ENCODE data around the gene LCK. TPM values are rescaled to one million over a fixed set of nuclear protein-coding genes. Genes with fewer than 3 reads are reported as not detected.

Gene LCK
- total RNA-seq, result not detected in 2 replicates

GRCh38 chr1:32250893-32251716 lies at the start of gene LCK:
LCK (plus strand) TSS chr1:32251265; CDS start chr1:32274330, 23,065 bp downstream.

GRCh38 chr1:32205401-32206370 lies 45.4 kb upstream of the LCK start, which contains the start of gene IQCC:
IQCC (plus strand) TSS chr1:32205671; CDS start chr1:32205682, 11 bp downstream.

GRCh38 chr1:32208891-32209328 lies 42.2 kb upstream of the LCK start, which contains the start of gene DCDC2B:
DCDC2B (plus strand) TSS chr1:32209089; CDS start chr1:32209094, 5 bp downstream.

GRCh38 chr1:32221980-32222755 lies 28.9 kb upstream of the LCK start, which contains the start of the genes EIF3I and TMEM234:
EIF3I (plus strand) TSS chr1:32222407; CDS start chr1:32222442, 35 bp downstream.
TMEM234 (minus strand) TSS chr1:32222353; CDS start chr1:32222322, 31 bp downstream.

GRCh38 chr1:32246888-32247273 lies 4.2 kb upstream of the LCK start, which contains the start of gene FAM167B:
FAM167B (plus strand) TSS chr1:32247222; CDS start chr1:32247422, 200 bp downstream.

DNA sequence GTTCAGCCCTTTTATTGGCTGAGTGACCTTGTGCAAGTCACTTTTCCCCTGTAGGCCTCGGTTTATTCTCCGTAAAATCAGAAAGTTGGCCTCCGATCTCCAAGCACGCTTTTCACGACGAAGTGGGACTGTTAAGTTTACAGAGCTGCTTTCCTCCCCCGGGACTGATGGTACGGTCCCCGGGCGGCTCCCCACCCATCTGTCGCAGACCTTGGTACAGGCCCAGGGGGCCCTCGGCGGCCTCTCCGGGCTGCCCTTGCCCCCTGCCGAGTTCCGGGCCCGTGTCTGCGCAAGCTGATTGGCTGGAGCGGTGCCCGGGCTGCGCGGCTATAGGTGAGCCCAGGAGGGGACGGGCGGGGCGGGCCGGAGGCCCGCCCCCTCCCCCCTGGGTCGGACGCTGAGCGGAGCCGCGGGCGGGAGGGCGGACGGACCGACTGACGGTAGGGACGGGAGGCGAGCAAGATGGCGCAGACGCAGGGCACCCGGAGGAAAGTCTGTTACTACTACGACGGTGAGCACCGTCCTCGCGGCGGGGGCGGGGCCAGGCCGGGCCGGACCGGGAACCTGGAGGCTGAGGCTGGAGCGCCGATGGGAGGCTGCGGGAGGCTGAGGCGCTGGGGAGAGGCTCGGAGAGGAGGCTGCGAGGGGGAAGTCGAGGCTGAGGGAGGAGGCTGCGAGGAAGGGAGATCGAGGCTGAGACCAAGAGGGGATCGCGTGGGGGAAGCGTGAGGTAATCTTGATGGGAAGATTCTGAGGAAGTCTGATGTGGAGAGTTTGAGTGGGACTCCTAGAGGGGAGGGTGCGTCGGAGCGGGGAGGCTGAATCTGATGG lies 40.9 kb downstream of the LCK start, which contains the start of gene HDAC1:
Gene HDAC1 (plus strand): TSS at position 376 of the 831 bp plus-strand sequence. CDS start 87 bp downstream, at position 463.

Small RNA genes lying within 50 kb of the gene (small RNA-seq; reads per million reads assigned to genes)
- gene RF00017, result not detected
- not detected for gene RF00019

Other genes with a start within 250 kb of the LCK start
- 43.3 and 45.2 TPM in 2 replicates for gene KHDRBS1, start 237.4 kb upstream of the LCK start, total RNA-seq
- 5.7 and 8.1 TPM in 2 replicates for gene TMEM39B, start 178.3 kb upstream of the LCK start, total RNA-seq
- 66.7 and 73.7 TPM in 2 replicates for gene KPNA6, start 143.2 kb upstream of the LCK start, total RNA-seq
- gene TXLNA, start 71.6 kb upstream of the LCK start, total RNA-seq, result 151 and 160 TPM in 2 replicates
- 10.1 and 11.8 TPM in 2 replicates for gene CCDC28B, start 50.7 kb upstream of the LCK start, total RNA-seq
- 0.97 and 1.1 TPM in 2 replicates for gene IQCC, start 45.6 kb upstream of the LCK start, total RNA-seq
- not detected in 2 replicates for gene DCDC2B, start 42.2 kb upstream of the LCK start, total RNA-seq
- gene TMEM234, start 28.9 kb upstream of the LCK start, total RNA-seq, result 18.8 and 23.9 TPM in 2 replicates
- 228 and 249 TPM in 2 replicates for gene EIF3I, start 28.9 kb upstream of the LCK start, total RNA-seq
- gene FAM167B, start 4.0 kb upstream of the LCK start, total RNA-seq, result 2.4 and 2.7 TPM in 2 replicates
- gene HDAC1, start 40.8 kb downstream of the LCK start, total RNA-seq, result 66.5 and 73.0 TPM in 2 replicates
- 2.2 and 4.5 TPM in 2 replicates for gene MARCKSL1, start 85.0 kb downstream of the LCK start, total RNA-seq
- gene FAM229A, start 111.2 kb downstream of the LCK start, total RNA-seq, result 1.2 and 2.4 TPM in 2 replicates
- 0.61 and 1.6 TPM in 2 replicates for gene TSSK3, start 111.3 kb downstream of the LCK start, total RNA-seq
- gene BSDC1, start 143.2 kb downstream of the LCK start, total RNA-seq, result 70.4 and 79.3 TPM in 2 replicates
- not detected in 2 replicates for gene ZBTB8B, start 213.8 kb downstream of the LCK start, total RNA-seq

Data from hair follicle dermal papilla cell (primary cell).